HG02588 (cell line): ENCODE data around the gene HDAC4.

Experiments
- ATAC-seq: cut with Tn5 transposase; IDR thresholded peaks from one replicate; pipeline ENCODE4 v1.9.1; 2021; ENCODE audit warnings: mild to moderate bottlenecking, moderate library complexity; ENCODE audit not compliant: unreplicated experiment

Gene HDAC4

DNA sequence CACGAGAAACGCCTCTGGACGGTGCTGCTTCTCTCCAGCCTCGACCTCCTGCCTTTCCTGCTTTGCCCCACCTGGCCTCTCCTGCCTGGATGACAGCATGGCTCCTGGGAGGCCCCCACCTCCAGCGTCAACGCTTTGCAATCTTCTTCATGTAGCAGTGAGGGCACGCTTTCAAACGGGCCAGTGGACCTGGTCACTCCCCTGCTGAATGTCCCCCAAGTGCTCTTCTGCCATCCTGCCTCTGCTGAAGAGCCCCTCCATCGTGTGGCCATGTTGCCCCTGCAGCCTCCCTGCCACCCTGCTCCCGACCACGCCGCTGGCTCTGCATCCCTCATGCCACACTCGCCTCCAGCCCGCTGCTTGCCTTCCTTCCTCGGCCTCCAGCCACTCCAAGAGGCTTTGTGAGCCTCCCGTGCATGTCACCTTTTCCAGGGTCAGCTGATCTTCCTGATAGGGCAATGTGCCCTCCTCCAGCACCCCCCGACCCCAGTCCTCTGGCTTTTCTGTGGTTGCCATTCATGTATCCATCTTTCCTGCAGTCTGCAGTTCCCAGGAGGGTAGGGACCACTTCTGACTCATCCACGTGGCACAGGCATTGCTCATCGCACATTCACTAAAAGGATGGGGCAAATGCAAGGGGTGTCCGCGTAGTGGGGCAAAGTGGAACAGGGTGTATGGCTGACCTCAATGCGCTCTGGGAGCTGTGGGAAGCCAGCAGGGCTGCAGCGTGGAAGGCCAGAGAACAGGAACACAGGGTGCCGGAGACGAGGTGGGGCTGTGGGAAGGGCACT lies 284.2 kb downstream of the HDAC4 start:
- no peak for ATAC-seq

DNA sequence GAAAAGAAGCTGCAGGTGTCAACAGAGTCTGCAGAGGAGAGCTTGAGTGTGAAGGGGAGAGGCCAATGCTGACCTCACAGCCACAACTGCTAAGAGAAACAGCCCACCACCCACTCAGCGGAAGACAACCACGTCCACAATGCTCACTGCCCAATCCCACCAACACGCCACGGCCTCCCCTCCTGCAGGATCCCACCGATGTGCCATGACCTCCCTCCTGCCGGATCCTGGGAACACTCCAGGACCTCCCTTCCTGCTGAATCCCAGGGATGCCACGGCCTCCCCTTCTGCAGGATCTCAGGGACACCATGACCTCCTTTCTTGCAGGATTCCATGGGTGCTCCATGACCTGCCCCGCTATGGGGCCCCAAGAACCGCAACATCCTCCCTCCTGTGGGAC lies 285.2 kb downstream of the HDAC4 start:
- no peak for ATAC-seq

DNA sequence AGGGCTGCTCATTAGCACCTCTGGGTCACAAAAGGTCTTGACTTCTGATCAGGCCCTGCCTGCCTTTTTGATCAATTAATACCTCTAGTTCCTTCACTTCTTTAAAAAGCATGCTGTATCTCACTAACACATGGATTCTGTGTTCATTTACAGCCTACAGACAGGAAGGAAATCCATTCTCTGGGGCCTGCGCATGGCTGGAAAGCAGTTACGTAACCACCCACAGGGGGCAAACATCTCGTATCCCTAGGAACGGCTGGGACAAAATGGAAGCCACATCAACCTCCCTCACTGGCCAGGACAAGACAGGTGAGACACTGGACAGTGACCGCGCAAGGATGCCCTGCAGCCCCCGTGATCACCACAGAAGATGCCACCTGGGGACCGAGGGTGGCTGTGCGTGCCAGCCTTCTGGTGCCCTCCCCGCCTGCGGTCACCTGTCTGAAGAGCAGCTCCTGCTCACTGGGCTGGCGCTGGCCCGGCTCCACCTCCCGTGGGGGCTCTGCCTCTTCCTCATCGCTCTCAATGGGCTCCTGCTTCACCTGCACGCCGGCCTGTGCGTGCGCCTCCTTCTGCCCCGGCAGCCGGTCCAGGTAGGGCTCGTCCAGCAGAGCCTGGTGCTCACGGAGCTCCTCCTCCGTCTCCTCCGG lies 286.1 kb downstream of the HDAC4 start:
- ATAC-seq, result no peak

DNA sequence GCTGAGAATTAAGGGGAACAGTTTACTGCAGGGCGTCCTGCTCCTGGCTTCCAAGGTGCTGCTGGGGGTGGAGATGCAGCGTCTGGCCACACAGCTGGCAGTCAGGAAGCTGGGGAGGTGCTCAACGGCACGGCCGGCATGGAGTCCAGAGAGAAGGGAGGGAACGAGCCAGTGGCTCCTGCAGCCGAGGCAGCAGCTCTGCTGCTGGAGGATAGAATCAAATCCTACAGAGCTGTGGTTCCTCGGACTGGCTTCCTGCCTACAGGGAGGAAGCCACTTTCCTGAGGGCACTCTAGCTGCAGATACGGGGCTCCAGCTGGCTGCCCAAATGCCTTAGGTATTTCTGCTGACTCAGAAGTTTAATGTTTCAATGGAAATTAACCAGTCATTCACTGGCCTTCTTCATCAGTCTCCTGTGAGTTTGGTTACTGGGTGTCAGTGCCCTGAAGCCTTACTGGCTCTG lies 286.7 kb downstream of the HDAC4 start:
- no peak for ATAC-seq

GRCh38 chr2:239113615-239114014 lies 287.2 kb downstream of the HDAC4 start:
- ATAC-seq, result no peak

- no peak for ATAC-seq
These were observed 287.6 kb downstream of the HDAC4 start for GRCh38 chr2:239113171-239113570.

- ATAC-seq, result no peak
These were observed 288.6 kb downstream of the HDAC4 start for GRCh38 chr2:239112127-239112774.

GRCh38 chr2:239111401-239112100 lies 289.3 kb downstream of the HDAC4 start:
- ATAC-seq, result no peak

DNA sequence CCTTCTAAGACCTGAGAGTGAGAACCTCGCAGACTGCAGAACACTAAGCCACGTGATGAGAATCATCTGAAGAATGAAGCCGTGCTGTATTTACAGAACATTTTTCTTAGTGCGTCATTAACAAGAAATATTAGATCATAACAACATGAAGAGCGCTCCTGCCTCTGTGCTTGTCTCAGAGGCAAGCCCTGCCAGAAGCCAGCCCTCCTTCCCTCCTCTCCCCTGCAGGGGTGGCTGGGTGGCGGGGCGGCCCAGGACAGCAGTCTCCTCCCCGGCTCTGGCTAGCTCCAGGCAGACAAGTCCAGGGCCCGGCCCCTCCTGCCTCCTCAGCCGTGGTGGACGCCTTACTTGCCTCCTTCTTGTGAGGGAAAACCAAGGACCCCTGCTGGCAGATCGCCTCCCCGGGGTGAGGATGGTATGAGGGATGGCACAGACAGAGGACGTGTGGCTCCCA lies 290.2 kb downstream of the HDAC4 start:
- no peak for ATAC-seq

GRCh38 chr2:239109928-239110545 lies 290.8 kb downstream of the HDAC4 start:
- no peak for ATAC-seq

- no peak for ATAC-seq
These were observed 291.5 kb downstream of the HDAC4 start for GRCh38 chr2:239109041-239109927.

DNA sequence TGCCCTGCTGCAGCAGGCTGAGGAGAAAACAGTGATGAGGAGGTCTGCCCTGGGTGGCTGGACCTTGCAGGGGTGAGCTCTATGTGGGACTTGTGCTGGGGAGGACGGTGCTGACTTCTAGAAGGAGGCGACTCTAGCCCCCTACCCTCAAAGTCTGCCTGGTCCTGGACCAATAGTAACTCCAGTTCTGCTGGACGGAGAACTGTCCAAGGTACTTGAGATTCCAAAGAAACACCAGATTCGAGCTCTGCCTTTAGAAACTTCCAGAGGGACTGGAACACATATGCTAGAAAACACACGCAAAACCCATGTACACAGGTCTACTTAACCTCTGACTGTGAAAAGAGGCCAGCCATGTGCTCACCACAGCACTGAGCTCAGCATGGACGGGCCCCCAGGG lies 292.4 kb downstream of the HDAC4 start:
- ATAC-seq, result no peak

DNA sequence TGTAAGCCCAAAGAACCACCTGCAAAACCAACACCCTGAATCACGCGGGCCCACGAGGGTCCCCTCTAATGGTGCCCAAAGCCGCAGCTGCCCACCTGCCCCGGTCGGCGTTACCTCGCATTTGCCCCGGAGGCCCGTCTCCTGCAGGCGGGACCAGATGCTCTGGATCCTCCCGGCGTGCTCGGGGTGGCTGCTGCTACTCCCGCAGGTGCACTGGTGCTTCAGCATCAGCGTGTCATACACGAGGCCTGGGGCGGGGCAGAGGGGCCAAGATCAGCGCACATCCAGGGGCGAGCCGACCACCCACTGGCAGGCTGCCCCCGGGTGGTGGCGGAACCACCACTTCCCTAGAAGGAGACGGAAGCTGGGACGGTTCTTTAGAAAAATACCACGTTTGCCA lies 292.9 kb downstream of the HDAC4 start:
- ATAC-seq, result no peak

- ATAC-seq, result no peak
These were observed 293.9 kb downstream of the HDAC4 start for GRCh38 chr2:239106966-239107365.

DNA sequence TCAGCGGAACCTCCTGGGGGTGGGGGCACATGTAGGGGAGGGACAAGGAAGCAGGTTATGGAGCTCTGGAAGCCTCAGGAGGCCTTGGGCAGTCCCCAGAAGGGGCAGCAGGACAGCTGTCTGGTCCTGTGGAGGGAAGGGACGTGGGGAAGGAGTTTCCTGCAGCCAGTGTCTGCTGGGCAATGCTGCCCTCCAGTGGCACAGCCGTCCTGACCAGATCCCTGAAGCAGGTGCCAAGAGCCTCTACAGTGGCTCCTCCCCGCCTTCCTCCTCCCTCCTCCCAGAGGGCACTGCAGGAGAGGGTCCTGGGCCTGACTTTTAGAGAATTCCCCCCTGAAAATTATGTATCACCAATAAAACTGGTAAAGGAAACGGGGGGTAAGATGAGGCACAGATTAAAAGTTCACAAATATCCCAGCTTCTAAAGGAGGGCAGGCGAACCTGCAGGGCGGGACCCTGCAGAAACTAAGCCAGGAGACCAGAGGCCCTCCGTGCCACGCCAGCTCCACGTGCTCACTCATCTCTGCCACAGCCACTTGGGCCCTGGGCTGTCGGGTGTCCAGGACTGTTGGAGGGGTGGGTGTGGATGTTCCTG lies 294.4 kb downstream of the HDAC4 start:
- no peak for ATAC-seq

- no peak for ATAC-seq
These were observed 295.6 kb downstream of the HDAC4 start for GRCh38 chr2:239105234-239105633.

- ATAC-seq, result no peak
These were observed 296.0 kb downstream of the HDAC4 start for GRCh38 chr2:239104800-239105199.

DNA sequence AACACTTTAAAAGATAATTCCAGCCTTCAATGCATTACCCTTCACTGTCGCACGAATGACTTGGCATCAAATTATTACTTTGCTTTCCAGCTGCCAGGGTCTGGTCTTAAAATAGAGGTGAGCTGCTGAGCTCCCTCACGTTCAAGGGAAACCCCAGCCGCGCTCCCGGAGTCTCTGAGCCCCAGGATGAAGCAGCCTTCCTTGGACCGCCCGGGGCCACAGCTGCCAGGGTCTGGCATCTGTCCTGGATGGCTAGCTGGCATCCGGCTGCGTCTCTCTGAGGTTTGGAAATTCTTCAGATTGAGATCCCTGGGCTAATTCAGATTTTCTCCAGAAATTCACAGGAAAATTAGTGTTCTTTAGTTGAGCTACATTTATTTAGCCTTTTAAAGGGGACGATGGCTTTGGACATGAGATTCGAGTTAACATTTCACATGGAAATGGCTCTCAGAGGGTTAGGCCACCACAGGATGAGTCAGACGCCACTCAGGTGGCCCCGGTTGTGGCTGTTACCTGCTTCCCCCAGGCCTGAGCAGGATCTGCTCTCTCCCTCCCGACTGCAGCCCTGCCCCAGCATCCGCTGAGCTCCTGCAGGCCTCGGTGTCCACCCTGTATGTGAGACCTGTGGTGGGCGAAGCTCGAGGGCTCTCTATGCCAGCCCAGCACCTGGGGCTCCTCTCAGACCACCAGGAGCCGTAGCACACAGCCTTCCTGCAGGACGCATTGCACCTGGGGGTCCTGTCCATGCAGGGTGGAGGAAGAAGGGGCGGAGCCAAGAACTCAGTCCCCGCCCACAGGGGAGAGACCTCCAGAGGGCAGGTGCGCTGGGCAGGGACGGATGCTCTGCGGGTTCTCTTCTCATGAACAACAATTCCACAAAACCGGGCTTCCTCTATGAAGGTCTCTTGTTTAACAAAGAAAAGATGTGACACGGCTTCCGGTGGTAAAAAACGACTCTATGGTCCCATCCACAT lies 297.4 kb downstream of the HDAC4 start:
- no peak for ATAC-seq
